Ovary (tissue), 3 donors: ENCODE results near the gene AFAP1.

ENCODE experiments used
- POLR2A ChIP-seq: fragments of 450-650 bp; IDR thresholded peaks from one replicate; pipeline ENCODE4 v1.6.1; 2017; ENCODE audit warnings: antibody characterized with exemption, mild to moderate bottlenecking, moderate library complexity
- TF ChIP-seq, protein P1 (sequence below), 3 donors: fragments of 450-650 bp in 2 of 3; fragments of 200-600 bp in 1 of 3; IDR thresholded peaks; one replicate each; pipeline versions ENCODE4 v1.5.1 to v1.8.0; 2016 to 2022; ENCODE audit warnings: antibody characterized with exemption in 3 of 3, mild to moderate bottlenecking in 1 of 3
- donor health status: DM: no; HTN: no; CAD: no.

DNA sequence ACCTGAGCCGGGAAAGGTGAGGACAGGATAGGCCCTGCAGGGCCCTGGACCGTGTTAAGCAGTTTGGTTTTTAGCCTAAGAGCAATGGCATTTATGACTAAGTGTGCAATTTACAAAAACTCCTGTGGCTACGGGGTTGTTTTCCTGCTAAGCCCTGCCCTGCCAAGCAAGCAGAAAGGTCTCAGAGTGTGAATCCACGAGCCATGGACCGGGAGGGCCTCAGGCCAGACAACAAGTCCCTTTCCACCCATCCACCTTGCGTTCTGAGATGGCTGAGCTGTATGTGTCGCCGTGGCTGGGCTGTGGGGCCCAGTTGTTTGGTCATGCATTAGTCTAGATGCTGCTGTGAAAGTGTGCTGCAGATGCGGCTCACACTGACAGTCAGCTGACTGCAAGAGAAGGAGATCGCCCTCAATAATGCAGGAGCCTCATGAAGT, 33.9 kb upstream of the AFAP1 start:
- TF ChIP-seq, protein P1, sequence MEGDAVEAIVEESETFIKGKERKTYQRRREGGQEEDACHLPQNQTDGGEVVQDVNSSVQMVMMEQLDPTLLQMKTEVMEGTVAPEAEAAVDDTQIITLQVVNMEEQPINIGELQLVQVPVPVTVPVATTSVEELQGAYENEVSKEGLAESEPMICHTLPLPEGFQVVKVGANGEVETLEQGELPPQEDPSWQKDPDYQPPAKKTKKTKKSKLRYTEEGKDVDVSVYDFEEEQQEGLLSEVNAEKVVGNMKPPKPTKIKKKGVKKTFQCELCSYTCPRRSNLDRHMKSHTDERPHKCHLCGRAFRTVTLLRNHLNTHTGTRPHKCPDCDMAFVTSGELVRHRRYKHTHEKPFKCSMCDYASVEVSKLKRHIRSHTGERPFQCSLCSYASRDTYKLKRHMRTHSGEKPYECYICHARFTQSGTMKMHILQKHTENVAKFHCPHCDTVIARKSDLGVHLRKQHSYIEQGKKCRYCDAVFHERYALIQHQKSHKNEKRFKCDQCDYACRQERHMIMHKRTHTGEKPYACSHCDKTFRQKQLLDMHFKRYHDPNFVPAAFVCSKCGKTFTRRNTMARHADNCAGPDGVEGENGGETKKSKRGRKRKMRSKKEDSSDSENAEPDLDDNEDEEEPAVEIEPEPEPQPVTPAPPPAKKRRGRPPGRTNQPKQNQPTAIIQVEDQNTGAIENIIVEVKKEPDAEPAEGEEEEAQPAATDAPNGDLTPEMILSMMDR (IDR thresholded peaks at IDR 0.05) = no peak
- TF ChIP-seq POLR2A = no peak
